Activated CD8-positive, alpha-beta T cell treated with anti-CD3 and anti-CD28 coated beads for 36 hours (primary cell): ENCODE results near the gene ATP6V0C. TPM values are rescaled to one million over a fixed set of nuclear protein-coding genes. Genes with fewer than 3 reads are reported as not detected.
"Not testable (repeated sequence)": the region's sequence is repeated elsewhere in the genome, so short reads cannot be mapped to it uniquely, and the experiment has no call there.

Experiments
- ATAC-seq: fragments of 200-7000 bp; cut with Tn5 transposase; one replicate; pipeline ENCODE4 v1.10.0; 2021; ENCODE audit warnings: mild to moderate bottlenecking, moderate library complexity
- CTCF ChIA-PET: fragments of 350-600 bp; sonication (Branson Sonifier 250); formaldehyde crosslinking; loops from one replicate; lab custom pipeline; 2021; ENCODE audit warnings: antibody characterized with exemption; lab: Charles Lee
- POLR2A ChIA-PET: fragments of 350-600 bp; sonication (Branson Sonifier 250); formaldehyde crosslinking; loops from one replicate; lab custom pipeline; 2021; ENCODE audit warnings: antibody characterized with exemption; lab: Charles Lee
- DNase-seq: peaks from one replicate; pipeline ENCODE4 v3.0.0-alpha.2; 2020
- H3K27ac Mint-ChIP-seq: one replicate; pipeline ENCODE4 v1.8.0; 2021; ENCODE audit warnings: mild to moderate bottlenecking, mixed read lengths
- H3K27me3 Mint-ChIP-seq: one replicate; pipeline ENCODE4 v1.8.0; 2021; ENCODE audit warnings: mixed read lengths
- H3K36me3 Mint-ChIP-seq: one replicate; pipeline ENCODE4 v1.8.0; 2021; ENCODE audit warnings: low read depth, mixed read lengths
- H3K4me1 Mint-ChIP-seq: one replicate; pipeline ENCODE4 v1.8.0; 2021; ENCODE audit warnings: low read depth, mixed read lengths
- H3K4me3 Mint-ChIP-seq: one replicate; pipeline ENCODE4 v1.8.0; 2021; ENCODE audit warnings: mild to moderate bottlenecking, moderate library complexity, mixed read lengths
- H3K9me3 Mint-ChIP-seq: one replicate; pipeline ENCODE4 v1.8.0; 2021; ENCODE audit warnings: mixed read lengths
- CTCF ChIP-seq: fragments of 200-600 bp; IDR thresholded peaks from one replicate; pipeline ENCODE4 v1.8.0; 2022; ENCODE audit warnings: antibody characterized with exemption, mild to moderate bottlenecking
- intact Hi-C: fragments of 100-400 bp; cut with micrococcal nuclease; formaldehyde crosslinking; loops from one replicate; pipeline ENCODE4 v1.10.0; 2022
- microRNA-seq: library from miRNA; unstranded; fragments of <30 nt; microRNA quantifications from one replicate; pipeline ENCODE4 v1.2.0, GENCODE V29; 2022; ENCODE audit warnings: borderline microRNAs expressed, borderline replicate concordance
- total RNA-seq, 2 experiments: library from RNA; stranded (reverse); gene quantifications; one replicate each; pipeline ENCODE4 v1.2.3, GENCODE V29; 2021

The ATP6V0C gene
- total RNA-seq, 2 experiments from 2014 or later = 85.9 to 88.6 TPM

DNA sequence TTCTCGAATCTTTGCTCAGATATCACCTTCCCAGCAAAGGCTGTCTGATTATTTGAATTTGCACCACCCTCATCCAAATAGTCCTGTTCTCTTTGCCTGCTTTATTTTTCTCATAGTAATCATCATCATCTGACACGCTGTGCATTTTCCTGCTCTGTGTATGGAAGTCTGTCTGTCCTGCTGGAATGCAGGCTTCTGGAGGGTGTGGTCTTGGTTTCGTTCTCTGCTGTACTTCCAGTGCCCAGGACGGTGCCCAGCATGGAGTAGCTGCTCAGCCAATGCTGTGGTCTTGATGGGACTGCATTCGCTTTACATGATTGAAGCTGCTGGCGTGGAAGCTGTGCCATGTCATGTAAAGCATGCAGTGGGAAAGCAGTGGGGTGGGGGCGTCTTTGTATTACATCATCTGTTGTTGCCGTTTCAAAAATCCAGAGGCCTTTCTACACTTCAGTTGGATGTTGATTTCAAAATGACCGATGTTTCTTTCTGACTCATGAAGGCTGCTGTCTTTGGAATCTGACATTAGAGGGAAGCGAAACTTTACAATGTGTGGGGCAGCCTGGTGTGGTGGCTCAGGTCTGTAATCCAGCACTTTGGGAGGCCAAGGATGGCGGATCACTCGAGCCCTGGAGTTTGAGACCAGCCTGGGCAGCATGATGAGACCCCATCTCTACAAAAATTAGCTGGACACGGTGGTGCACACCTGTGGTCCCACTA lies 41.1 kb downstream of the ATP6V0C start:
- CTCF ChIA-PET, H3K36me3 Mint-ChIP-seq, POLR2A ChIA-PET, DNase-seq, H3K9me3 Mint-ChIP-seq, H3K4me1 Mint-ChIP-seq, ATAC-seq, H3K4me3 Mint-ChIP-seq, intact Hi-C loops, H3K27ac Mint-ChIP-seq, H3K27me3 Mint-ChIP-seq: not testable (repeated sequence)

GRCh38 chr16:2557150-2557549 lies 43.4 kb downstream of the ATP6V0C start:
- DNase-seq, H3K4me3 Mint-ChIP-seq, H3K9me3 Mint-ChIP-seq, ATAC-seq, H3K27me3 Mint-ChIP-seq, H3K27ac Mint-ChIP-seq, intact Hi-C loops, POLR2A ChIA-PET, H3K4me1 Mint-ChIP-seq, CTCF ChIA-PET, H3K36me3 Mint-ChIP-seq: not testable (repeated sequence)

GRCh38 chr16:2560131-2560797 lies 46.5 kb downstream of the ATP6V0C start:
- H3K27ac Mint-ChIP-seq, H3K36me3 Mint-ChIP-seq, H3K9me3 Mint-ChIP-seq, DNase-seq, H3K27me3 Mint-ChIP-seq, ATAC-seq, POLR2A ChIA-PET, H3K4me1 Mint-ChIP-seq, CTCF ChIA-PET, intact Hi-C loops, H3K4me3 Mint-ChIP-seq: not testable (repeated sequence)

DNA sequence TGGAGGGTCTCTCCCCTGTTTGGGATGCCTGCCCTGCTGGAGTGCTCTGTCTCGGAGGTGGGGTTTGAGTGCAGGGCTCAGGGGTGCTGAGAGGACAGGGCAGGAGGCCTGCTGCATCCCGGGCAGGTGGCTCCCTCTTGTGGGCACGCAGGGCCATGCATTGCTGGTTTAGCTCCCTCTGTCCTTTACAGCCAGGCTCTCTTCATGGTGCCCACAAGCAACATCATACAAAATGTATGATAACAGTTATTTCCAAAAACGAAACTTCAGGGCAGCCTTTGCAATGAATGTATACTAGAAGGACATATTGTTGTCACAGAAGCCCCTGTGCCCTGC lies 47.0 kb downstream of the ATP6V0C start:
- H3K36me3 Mint-ChIP-seq, CTCF ChIA-PET, H3K9me3 Mint-ChIP-seq, intact Hi-C loops, POLR2A ChIA-PET, H3K4me1 Mint-ChIP-seq, H3K27ac Mint-ChIP-seq, H3K4me3 Mint-ChIP-seq, H3K27me3 Mint-ChIP-seq: not testable (repeated sequence)
- DNase-seq (peak; percentile 85), ATAC-seq (peak; percentile 100)
- TF ChIP-seq CTCF = peak; percentile 40

DNA sequence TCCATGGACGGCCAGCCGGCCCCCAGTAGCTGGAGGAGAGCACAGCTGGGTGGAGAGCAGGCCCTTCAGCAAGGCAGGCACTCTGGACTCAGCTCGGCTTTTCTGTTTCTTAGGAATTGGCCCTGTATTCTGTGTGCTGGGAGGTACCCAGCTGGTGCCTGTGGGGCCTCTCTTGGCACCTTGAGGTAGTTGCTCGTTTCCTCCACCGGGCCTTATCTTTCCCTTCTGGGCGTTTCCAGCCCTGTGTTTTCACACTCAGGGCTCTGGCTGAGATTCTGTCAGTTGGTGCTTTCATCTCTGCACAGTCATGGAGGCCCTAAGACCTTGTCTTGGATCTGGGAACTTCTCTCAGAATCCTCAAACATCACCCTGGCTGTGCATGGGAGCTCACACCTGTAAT lies 53.8 kb downstream of the ATP6V0C start:
- POLR2A ChIA-PET, CTCF ChIA-PET, ATAC-seq, H3K9me3 Mint-ChIP-seq, H3K4me3 Mint-ChIP-seq, H3K27ac Mint-ChIP-seq, DNase-seq, H3K27me3 Mint-ChIP-seq, H3K36me3 Mint-ChIP-seq, H3K4me1 Mint-ChIP-seq, intact Hi-C loops: not testable (repeated sequence)

DNA sequence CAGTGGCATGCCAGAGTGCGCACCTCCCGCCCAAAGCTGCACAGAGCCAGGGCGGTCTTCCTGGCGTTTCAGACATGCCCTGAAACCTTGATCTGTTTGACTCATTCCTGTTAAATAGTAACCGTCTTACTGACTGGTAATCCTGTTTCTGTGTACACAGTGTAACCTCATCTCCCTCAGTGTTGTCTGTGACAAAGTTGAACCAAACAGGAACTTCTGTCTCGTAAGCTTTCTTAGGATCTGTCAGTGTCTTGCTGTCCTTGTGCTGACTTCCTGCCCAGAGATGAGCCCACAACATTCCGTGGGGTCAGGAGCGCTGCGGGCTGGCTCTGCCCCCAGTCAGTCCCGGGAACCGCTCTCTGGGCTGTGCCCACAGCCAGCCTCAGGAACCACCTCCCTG lies 54.8 kb downstream of the ATP6V0C start:
- H3K4me3 Mint-ChIP-seq, POLR2A ChIA-PET, CTCF ChIA-PET, H3K27me3 Mint-ChIP-seq, DNase-seq, H3K9me3 Mint-ChIP-seq, intact Hi-C loops, H3K27ac Mint-ChIP-seq, ATAC-seq, H3K4me1 Mint-ChIP-seq, H3K36me3 Mint-ChIP-seq: not testable (repeated sequence)

Small RNA genes within 50 kb of the gene (microRNA-seq; reads per million reads assigned to microRNA genes)
- gene MIR3178 (not detected), gene MIR6768 (1.2 reads per million)

Other genes starting within 250 kb of the ATP6V0C start
- gene RNPS1, start 245.8 kb upstream of the ATP6V0C start, total RNA-seq = 100 to 1,000 TPM; 334 to 358 TPM
- gene ABCA3, start 173.2 kb upstream of the ATP6V0C start, total RNA-seq = 1 to 10 TPM; 2.9 to 3.6 TPM
- gene CCNF, start 84.5 kb upstream of the ATP6V0C start, total RNA-seq = 10 to 100 TPM; 43.5 TPM
- gene TEDC2, start 53.8 kb upstream of the ATP6V0C start, total RNA-seq = 10 to 100 TPM; 23.2 to 30.7 TPM
- gene NTN3, start 42.7 kb upstream of the ATP6V0C start, total RNA-seq = not detected
- 10 to 100 TPM; 16.6 to 16.7 TPM for gene TBC1D24, start 38.8 kb upstream of the ATP6V0C start, total RNA-seq
- 10 to 100 TPM; 28.2 to 29.0 TPM for gene AMDHD2, start 6.4 kb downstream of the ATP6V0C start, total RNA-seq
- not detected for gene CEMP1, start 17.5 kb downstream of the ATP6V0C start, total RNA-seq
- gene PDPK1, start 24.1 kb downstream of the ATP6V0C start, total RNA-seq = 10 to 100 TPM; 32.4 to 33.9 TPM
- 10 to 100 TPM; 26.0 to 27.3 TPM for gene KCTD5, start 168.6 kb downstream of the ATP6V0C start, total RNA-seq
- gene PRSS27, start 206.3 kb downstream of the ATP6V0C start, total RNA-seq = 1 to 10 TPM; 1.2 to 1.4 TPM
- gene SRRM2, start 238.7 kb downstream of the ATP6V0C start, total RNA-seq = 100 to 1,000 TPM; 518 to 561 TPM